Endothelial cell of umbilical vein (primary cell): ENCODE results near the gene CEMIP. TPM values are rescaled to one million over a fixed set of nuclear protein-coding genes. Genes with fewer than 3 reads are reported as not detected.

ENCODE experiments used
- BruUV-seq: library from RNA; stranded (reverse); fragments of 400-500 nt; replicated peaks from 2 replicates; lab custom pipeline; 2021; lab: Mats Ljungman, UMichigan
- CTCF ChIA-PET: fragments of 300-600, 350-600 bp; sonication (Branson Sonifier 250); formaldehyde crosslinking; loops from one replicate; lab custom pipeline; 2021; ENCODE audit warnings: antibody characterized with exemption, inconsistent platforms; lab: Charles Lee
- POLR2A ChIA-PET: fragments of 300-600, 350-600 bp; sonication (Branson Sonifier 250); formaldehyde crosslinking; loops from one replicate; lab custom pipeline; 2021; ENCODE audit warnings: antibody characterized with exemption, inconsistent platforms; lab: Charles Lee
- DNase-seq: peaks from one replicate; pipeline ENCODE4 v3.0.0-alpha.2; 2011; ENCODE audit warnings: low read depth, low spot score
- FAIRE-seq: peaks from 2 replicates; lab custom pipeline; 2011; peaks lifted over from hg19 to GRCh38; lab: Jason Lieb, UNC
- H2AFZ ChIP-seq: 2 replicates; pipeline ENCODE4 v1.6.0; 2012; ENCODE audit warnings: low read depth, low read length, control low read depth, inconsistent platforms
- H3K27ac ChIP-seq: 2 replicates; pipeline ENCODE4 v1.5.1; 2011; ENCODE audit warnings: low read depth, mild to moderate bottlenecking, control low read depth, low read length, moderate library complexity; ENCODE audit not compliant: insufficient read depth
- H3K27me3 ChIP-seq, 2 experiments: 2 replicates each; pipeline versions ENCODE4 v1.6.0 to v1.6.1; 2011; ENCODE audit warnings: low read length in 2 of 2, mixed read lengths in 1 of 2; ENCODE audit not compliant: control insufficient read depth in 2 of 2, insufficient read depth in 2 of 2
- H3K36me3 ChIP-seq, 2 experiments: 2 replicates in 1 of 2; 3 replicates in 1 of 2; pipeline ENCODE4 v1.5.1; 2011; ENCODE audit warnings: low read length in 2 of 2, mild to moderate bottlenecking in 1 of 2, moderate library complexity in 1 of 2; ENCODE audit not compliant: control insufficient read depth in 2 of 2, insufficient read depth in 2 of 2; ENCODE audit errors: extremely low read depth in 1 of 2
- H3K4me1 ChIP-seq: 3 replicates; pipeline ENCODE4 v1.5.1; 2011; ENCODE audit warnings: mild to moderate bottlenecking, low read length; ENCODE audit not compliant: control insufficient read depth, insufficient read depth; ENCODE audit errors: extremely low read depth
- H3K4me2 ChIP-seq: 2 replicates; pipeline ENCODE4 v1.6.1; 2011; ENCODE audit warnings: low read length, control low read depth, mixed read lengths; ENCODE audit not compliant: insufficient read depth
- H3K4me3 ChIP-seq, 3 experiments: fragments of 200-600 bp in 1 of 3; sonication (generic), shearing (Covaris generic) in 1 of 3; replicated peaks in 1 of 3; 2 replicates each; pipeline ENCODE4 v1.5.1; 2011 to 2016; ENCODE audit warnings: control low read depth in 3 of 3, low read length in 3 of 3, mild to moderate bottlenecking in 2 of 3, inconsistent platforms in 1 of 3, low read depth in 1 of 3, moderate library complexity in 1 of 3; ENCODE audit not compliant: insufficient read depth in 1 of 3
- H3K79me2 ChIP-seq: 2 replicates; pipeline ENCODE4 v1.6.0; 2012; ENCODE audit warnings: low read length, inconsistent platforms; ENCODE audit not compliant: control insufficient read depth, insufficient read depth
- H3K9ac ChIP-seq: replicated peaks from 2 replicates; pipeline ENCODE3; 2011; ENCODE audit warnings: low read length, control low read depth; ENCODE audit not compliant: insufficient read depth; ENCODE audit errors: extremely low read depth
- H3K9me1 ChIP-seq: replicated peaks from 3 replicates; pipeline ENCODE4 v1.6.0; 2011; ENCODE audit warnings: mild to moderate bottlenecking, low read length; ENCODE audit not compliant: control insufficient read depth, insufficient read depth; ENCODE audit errors: extremely low read depth
- H3K9me3 ChIP-seq: replicated peaks from 2 replicates; pipeline ENCODE4 v1.5.1; 2012; ENCODE audit warnings: low read length, inconsistent platforms; ENCODE audit not compliant: control insufficient read depth, insufficient read depth
- H4K20me1 ChIP-seq: replicated peaks from 2 replicates; pipeline ENCODE3; 2011; ENCODE audit warnings: mild to moderate bottlenecking, low read length; ENCODE audit not compliant: control insufficient read depth, insufficient read depth; ENCODE audit errors: extremely low read depth
- CTCF ChIP-seq, 2 donors: IDR thresholded peaks; 1 replicate in 1 of 2; 2 replicates in 1 of 2; pipeline ENCODE4 v1.5.1; 2011; ENCODE audit warnings: low read length in 2 of 2, mild to moderate bottlenecking in 2 of 2, moderate library complexity in 2 of 2, control low read depth in 1 of 2, inconsistent platforms in 1 of 2, low read depth in 1 of 2; ENCODE audit not compliant: insufficient read depth in 1 of 2; ENCODE audit errors: extremely low read depth in 1 of 2
- EZH2 ChIP-seq: IDR thresholded peaks from 2 replicates; pipeline ENCODE4 v1.6.1; 2012; ENCODE audit warnings: borderline replicate concordance, low read depth, mild to moderate bottlenecking, moderate library complexity, low read length, inconsistent platforms; ENCODE audit not compliant: severe bottlenecking
- FOS ChIP-seq: IDR thresholded peaks from 2 replicates; pipeline ENCODE4 v1.6.1; 2011; ENCODE audit warnings: mild to moderate bottlenecking, low read length, moderate library complexity, borderline replicate concordance; ENCODE audit not compliant: insufficient read depth
- GATA2 ChIP-seq: IDR thresholded peaks from 2 replicates; pipeline ENCODE4 v1.7.0; 2011; ENCODE audit warnings: low read depth, mild to moderate bottlenecking, moderate library complexity, mixed read lengths, low read length; ENCODE audit not compliant: insufficient read length, insufficient read depth
- JUN ChIP-seq: IDR thresholded peaks from 2 replicates; pipeline ENCODE4 v1.6.1; 2011; ENCODE audit warnings: borderline replicate concordance, low read depth; ENCODE audit not compliant: insufficient read length, insufficient read depth
- MAX ChIP-seq: IDR thresholded peaks from 2 replicates; pipeline ENCODE4 v1.6.1; 2011; ENCODE audit not compliant: insufficient read depth, insufficient read length
- MYC ChIP-seq: IDR thresholded peaks from one replicate; pipeline ENCODE4 v1.6.1; 2011; ENCODE audit warnings: mild to moderate bottlenecking, low read depth, low read length
- POLR2A ChIP-seq: IDR thresholded peaks from 2 replicates; pipeline ENCODE4 v1.6.1; 2012; ENCODE audit warnings: low read depth, mild to moderate bottlenecking, control low read depth, low read length
- POLR2AphosphoS5 ChIP-seq: IDR thresholded peaks from 2 replicates; pipeline ENCODE4 v1.6.1; 2012; ENCODE audit warnings: low read depth, mild to moderate bottlenecking, control low read depth, low read length, moderate library complexity; ENCODE audit not compliant: insufficient read depth
- dilution Hi-C: fragments of 300-500 bp; cut with MboI; formaldehyde crosslinking; loops from one replicate; pipeline ENCODE4 v1.15.0; 2019; ENCODE audit warnings: low sequenced_read_pairs; ENCODE audit not compliant: extremely low pct_ligation_motif_present
- intact Hi-C: fragments of 100-400 bp; cut with micrococcal nuclease; formaldehyde crosslinking; loops from one replicate; pipeline ENCODE4 v1.10.0; 2022
- polyA plus RNA-seq, 4 experiments: library from polyadenylated mRNA; depleted of rRNA in 3 of 4; stranded (reverse) in 3 of 4; unstranded in 1 of 4; fragments of >200 nt; gene quantifications; 2 replicates each; pipeline versions ENCODE4 v1.2.1 to v1.2.3, GENCODE V29; 2011 to 2012; ENCODE audit warnings: missing spikeins in 1 of 4
- total RNA-seq: library from RNA; stranded (reverse); gene quantifications from 2 replicates; pipeline ENCODE4 v1.2.3, GENCODE V29; 2021

Gene CEMIP
- total and polyA plus RNA-seq, 2 donors (not counting 3 experiments of a cell fraction or from before 2014, with no cell fraction given): 0.01 TPM; not detected in 1

- Histone ChIP-seq H3K9me3 (no peaks in the 10 kb centered on the region), H3K27me3 (no peaks in the 10 kb centered on the region), H3K4me1 (no peaks in the 10 kb centered on the region), H3K36me3 (peaks cover 3 to 7% of the 10 kb centered on the region in 2 experiments), H3K9me1 (no peaks in the 10 kb centered on the region), H3K27ac (no peak overlapping the region), H3K9ac (no peak overlapping the region), H4K20me1 (no peaks in the 10 kb centered on the region), H2AFZ (no peak overlapping the region), H3K4me2 (no peak overlapping the region), H3K4me3 (no peak overlapping the region), H3K79me2 (no peaks in the 10 kb centered on the region)
- DNase-seq: no peak
- no peak for FAIRE-seq
- intact Hi-C loops: no loop called here
- TF ChIP-seq POLR2A (no peak), POLR2AphosphoS5 (no peak), EZH2 (no peak), JUN (no peak)
- ChIA-PET CTCF (interaction anchor here (1.6 kb wide), 2 partner anchors 168 to 321 kb away, joined by 3 to 5 read pairs; no protein-coding TSS in a partner anchor), POLR2A (no interaction called here)
- no TSS peak for BruUV-seq
- dilution Hi-C loops: no loop called here
Observed at GRCh38 chr15:80944818-80945217, 165.6 kb downstream of the CEMIP start.

- intact Hi-C loops: no loop called here
- Histone ChIP-seq H3K79me2 (no peaks in the 10 kb centered on the region), H3K9me3 (no peaks in the 10 kb centered on the region), H3K4me2 (no peak overlapping the region), H3K4me1 (no peaks in the 10 kb centered on the region), H3K9ac (no peak overlapping the region), H2AFZ (no peak overlapping the region), H3K4me3 (no peak overlapping the region), H3K9me1 (no peaks in the 10 kb centered on the region), H3K27me3 (no peaks in the 10 kb centered on the region), H4K20me1 (no peaks in the 10 kb centered on the region), H3K27ac (no peak overlapping the region), H3K36me3 (peaks cover 3 to 10% of the 10 kb centered on the region in 2 experiments)
- BruUV-seq: no TSS peak
- POLR2A ChIA-PET: no interaction called here
- no peak for TF ChIP-seq EZH2
- no peak for TF ChIP-seq MYC
- TF ChIP-seq JUN: no peak
- TF ChIP-seq POLR2AphosphoS5: no peak
- TF ChIP-seq FOS: no peak
- no peak for TF ChIP-seq GATA2
- no peak for TF ChIP-seq POLR2A
- TF ChIP-seq MAX: no peak
- no peak for TF ChIP-seq CTCF (IDR thresholded peaks at IDR 0.05; ENCODE audit: extremely low read depth in 1 of 2, insufficient read depth in 1 of 2, low read depth in 1 of 2, low read length in 2 of 2)
- FAIRE-seq: no peak
- dilution Hi-C loops: no loop called here
- CTCF ChIA-PET: interaction anchor here (1.6 to 2.2 kb wide), 3 partner anchors 12 to 320 kb away, joined by 3 to 5 read pairs (median 5); no protein-coding TSS in a partner anchor
- no peak for DNase-seq
Observed at GRCh38 chr15:80945605-80946004, 166.4 kb downstream of the CEMIP start.
